Thyroid gland (tissue), 4 donors: Measurements from ENCODE around the gene EPHA3.

ENCODE experiments used
- POLR2A ChIP-seq, 2 donors: fragments of 450-650 bp; IDR thresholded peaks; one replicate each; pipeline ENCODE4 v1.6.1; 2017; ENCODE audit warnings: antibody characterized with exemption in 2 of 2, mild to moderate bottlenecking in 2 of 2, moderate library complexity in 1 of 2
- TF ChIP-seq, protein P1 (sequence below), 6 experiments: fragments of 200-600 bp in 3 of 6; fragments of 450-650 bp in 3 of 6; sonication (generic) in 3 of 6; IDR thresholded peaks; one replicate each; pipeline ENCODE4 v1.5.1; 2016 to 2019; ENCODE audit warnings: antibody characterized with exemption in 6 of 6, mild to moderate bottlenecking in 2 of 6, inconsistent platforms in 1 of 6, moderate library complexity in 1 of 6

DNA sequence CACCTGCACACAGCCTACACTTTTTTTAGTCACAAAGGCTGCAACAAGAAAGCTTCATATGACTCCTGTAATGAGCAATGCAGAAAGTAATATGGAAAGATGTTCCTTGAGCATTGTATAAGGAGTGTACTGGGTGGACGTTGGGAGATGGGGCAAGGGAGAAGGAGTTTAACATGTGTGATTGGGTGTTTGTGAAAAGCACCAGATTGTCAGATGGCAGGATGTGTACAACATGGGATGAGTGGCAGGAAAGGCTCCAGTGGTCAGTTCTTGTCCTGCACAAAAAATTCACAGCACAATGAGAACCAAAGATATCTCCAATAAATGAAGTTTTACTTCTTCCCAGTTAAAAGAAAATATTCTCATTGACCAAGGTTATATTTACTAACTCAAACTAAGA lies 255.1 kb downstream of the EPHA3 start:
- TF ChIP-seq, protein P1, sequence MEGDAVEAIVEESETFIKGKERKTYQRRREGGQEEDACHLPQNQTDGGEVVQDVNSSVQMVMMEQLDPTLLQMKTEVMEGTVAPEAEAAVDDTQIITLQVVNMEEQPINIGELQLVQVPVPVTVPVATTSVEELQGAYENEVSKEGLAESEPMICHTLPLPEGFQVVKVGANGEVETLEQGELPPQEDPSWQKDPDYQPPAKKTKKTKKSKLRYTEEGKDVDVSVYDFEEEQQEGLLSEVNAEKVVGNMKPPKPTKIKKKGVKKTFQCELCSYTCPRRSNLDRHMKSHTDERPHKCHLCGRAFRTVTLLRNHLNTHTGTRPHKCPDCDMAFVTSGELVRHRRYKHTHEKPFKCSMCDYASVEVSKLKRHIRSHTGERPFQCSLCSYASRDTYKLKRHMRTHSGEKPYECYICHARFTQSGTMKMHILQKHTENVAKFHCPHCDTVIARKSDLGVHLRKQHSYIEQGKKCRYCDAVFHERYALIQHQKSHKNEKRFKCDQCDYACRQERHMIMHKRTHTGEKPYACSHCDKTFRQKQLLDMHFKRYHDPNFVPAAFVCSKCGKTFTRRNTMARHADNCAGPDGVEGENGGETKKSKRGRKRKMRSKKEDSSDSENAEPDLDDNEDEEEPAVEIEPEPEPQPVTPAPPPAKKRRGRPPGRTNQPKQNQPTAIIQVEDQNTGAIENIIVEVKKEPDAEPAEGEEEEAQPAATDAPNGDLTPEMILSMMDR (IDR thresholded peaks at IDR 0.05), result no peak
- TF ChIP-seq POLR2A (IDR thresholded peaks at IDR 0.05), result no peak
